ENCODE results near the gene ABCA7. TPM values are rescaled to one million over a fixed set of nuclear protein-coding genes. Genes with fewer than 3 reads are reported as not detected.

The ABCA7 gene
- total and polyA plus RNA-seq, 2 of the 13 experiments (the other 11 are each of a cell fraction or from before 2014, with no cell fraction given) = 4.4 to 32.4 TPM

DNA sequence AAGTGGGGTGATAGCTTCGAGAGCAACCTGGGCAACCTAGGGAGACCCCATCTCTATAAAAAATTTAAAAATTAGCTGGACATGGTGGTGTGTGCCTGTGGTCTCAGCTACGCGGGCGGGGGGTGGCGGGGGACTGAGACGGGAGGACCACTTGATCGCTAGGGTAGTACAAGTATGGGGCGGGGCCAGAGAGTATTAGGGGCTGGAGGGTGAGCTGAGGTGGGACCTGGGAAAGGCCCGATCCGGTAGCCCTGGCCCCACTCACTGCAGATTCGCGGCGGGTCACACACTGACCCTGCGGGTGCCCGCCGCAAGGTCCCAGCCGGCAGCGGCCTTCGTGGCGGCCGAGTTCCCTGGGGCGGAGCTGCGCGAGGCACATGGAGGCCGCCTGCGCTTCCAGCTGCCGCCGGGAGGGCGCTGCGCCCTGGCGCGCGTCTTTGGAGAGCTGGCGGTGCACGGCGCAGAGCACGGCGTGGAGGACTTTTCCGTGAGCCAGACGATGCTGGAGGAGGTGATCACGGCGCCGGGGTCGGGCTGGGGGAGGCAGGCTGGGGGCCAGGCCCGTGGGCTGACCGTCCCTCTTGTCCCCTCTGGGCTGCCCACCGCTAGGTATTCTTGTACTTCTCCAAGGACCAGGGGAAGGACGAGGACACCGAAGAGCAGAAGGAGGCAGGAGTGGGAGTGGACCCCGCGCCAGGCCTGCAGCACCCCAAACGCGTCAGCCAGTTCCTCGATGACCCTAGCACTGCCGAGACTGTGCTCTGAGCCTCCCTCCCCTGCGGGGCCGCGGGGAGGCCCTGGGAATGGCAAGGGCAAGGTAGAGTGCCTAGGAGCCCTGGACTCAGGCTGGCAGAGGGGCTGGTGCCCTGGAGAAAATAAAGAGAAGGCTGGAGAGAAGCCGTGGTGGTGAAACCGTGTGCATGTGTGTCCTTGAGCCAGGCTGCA lies 25.0 kb downstream of the ABCA7 start (continued):
- TF ChIP-seq, protein P1, sequence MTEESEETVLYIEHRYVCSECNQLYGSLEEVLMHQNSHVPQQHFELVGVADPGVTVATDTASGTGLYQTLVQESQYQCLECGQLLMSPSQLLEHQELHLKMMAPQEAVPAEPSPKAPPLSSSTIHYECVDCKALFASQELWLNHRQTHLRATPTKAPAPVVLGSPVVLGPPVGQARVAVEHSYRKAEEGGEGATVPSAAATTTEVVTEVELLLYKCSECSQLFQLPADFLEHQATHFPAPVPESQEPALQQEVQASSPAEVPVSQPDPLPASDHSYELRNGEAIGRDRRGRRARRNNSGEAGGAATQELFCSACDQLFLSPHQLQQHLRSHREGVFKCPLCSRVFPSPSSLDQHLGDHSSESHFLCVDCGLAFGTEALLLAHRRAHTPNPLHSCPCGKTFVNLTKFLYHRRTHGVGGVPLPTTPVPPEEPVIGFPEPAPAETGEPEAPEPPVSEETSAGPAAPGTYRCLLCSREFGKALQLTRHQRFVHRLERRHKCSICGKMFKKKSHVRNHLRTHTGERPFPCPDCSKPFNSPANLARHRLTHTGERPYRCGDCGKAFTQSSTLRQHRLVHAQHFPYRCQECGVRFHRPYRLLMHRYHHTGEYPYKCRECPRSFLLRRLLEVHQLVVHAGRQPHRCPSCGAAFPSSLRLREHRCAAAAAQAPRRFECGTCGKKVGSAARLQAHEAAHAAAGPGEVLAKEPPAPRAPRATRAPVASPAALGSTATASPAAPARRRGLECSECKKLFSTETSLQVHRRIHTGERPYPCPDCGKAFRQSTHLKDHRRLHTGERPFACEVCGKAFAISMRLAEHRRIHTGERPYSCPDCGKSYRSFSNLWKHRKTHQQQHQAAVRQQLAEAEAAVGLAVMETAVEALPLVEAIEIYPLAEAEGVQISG (CRISPR knock-in tag; IDR thresholded peaks at IDR 0.05) = no peak; the same call in 1 of the 2 replicates
- TF ChIP-seq TRIM24 (CRISPR knock-in tag; IDR thresholded peaks at IDR 0.05) (no peak), CHCHD3 (CRISPR knock-in tag; IDR thresholded peaks at IDR 0.05) (no peak), RFX5 (IDR thresholded peaks at IDR 0.05; ENCODE audit: low read depth, low read length) (no peak), SRY (CRISPR knock-in tag; IDR thresholded peaks at IDR 0.05) (0 out of 2 replicates have a peak, but pooled peaks have one; percentile 46), ARHGAP35 (CRISPR knock-in tag; IDR thresholded peaks at IDR 0.05; ENCODE audit: borderline replicate concordance) (0 out of 2 replicates have a peak, but pooled peaks have one; percentile 66), SMYD3 (CRISPR knock-in tag; IDR thresholded peaks at IDR 0.05) (no peak), ISL2 (CRISPR knock-in tag; IDR thresholded peaks at IDR 0.05) (0 out of 2 replicates have a peak, but pooled peaks have one; percentile 33), ZNF326 (CRISPR knock-in tag; IDR thresholded peaks at IDR 0.05; ENCODE audit: borderline replicate concordance) (no peak), ZNF674 (CRISPR knock-in tag; IDR thresholded peaks at IDR 0.05; ENCODE audit: low read depth) (0 out of 2 replicates have a peak, but pooled peaks have one; percentile 62), ZFP37 (CRISPR knock-in tag; IDR thresholded peaks at IDR 0.05; ENCODE audit: borderline replicate concordance) (peak; percentile 62; the same call in 1 of the 2 replicates), LBX2 (CRISPR knock-in tag; IDR thresholded peaks at IDR 0.05; ENCODE audit: borderline replicate concordance) (peak; percentile 77; the same call in 1 of the 2 replicates), ZNF383 (CRISPR knock-in tag; IDR thresholded peaks at IDR 0.05; ENCODE audit: borderline replicate concordance) (no peak), SP1 (IDR thresholded peaks at IDR 0.05) (no peak), SP1 (CRISPR knock-in tag; IDR thresholded peaks at IDR 0.05) (0 out of 2 replicates have a peak, but pooled peaks have one; percentile 25), ZNF101 (CRISPR knock-in tag; IDR thresholded peaks at IDR 0.05; ENCODE audit: borderline replicate concordance, low read depth) (no peak), ZNF703 (CRISPR knock-in tag; IDR thresholded peaks at IDR 0.05; ENCODE audit: borderline replicate concordance) (no peak), ETV5 (CRISPR knock-in tag; IDR thresholded peaks at IDR 0.05; ENCODE audit: borderline replicate concordance) (peak; percentile 25; the same call in 1 of the 2 replicates), KLF6 (CRISPR knock-in tag; IDR thresholded peaks at IDR 0.05) (0 out of 2 replicates have a peak, but pooled peaks have one; percentile 38), ZNF329 (CRISPR knock-in tag; IDR thresholded peaks at IDR 0.05; ENCODE audit: low read depth) (peak; percentile 71; the same call in 1 of the 2 replicates), SP4 (CRISPR knock-in tag; IDR thresholded peaks at IDR 0.05) (peak; percentile 37; the same call in 1 of the 2 replicates)
- TF ChIP-seq, protein P2, sequence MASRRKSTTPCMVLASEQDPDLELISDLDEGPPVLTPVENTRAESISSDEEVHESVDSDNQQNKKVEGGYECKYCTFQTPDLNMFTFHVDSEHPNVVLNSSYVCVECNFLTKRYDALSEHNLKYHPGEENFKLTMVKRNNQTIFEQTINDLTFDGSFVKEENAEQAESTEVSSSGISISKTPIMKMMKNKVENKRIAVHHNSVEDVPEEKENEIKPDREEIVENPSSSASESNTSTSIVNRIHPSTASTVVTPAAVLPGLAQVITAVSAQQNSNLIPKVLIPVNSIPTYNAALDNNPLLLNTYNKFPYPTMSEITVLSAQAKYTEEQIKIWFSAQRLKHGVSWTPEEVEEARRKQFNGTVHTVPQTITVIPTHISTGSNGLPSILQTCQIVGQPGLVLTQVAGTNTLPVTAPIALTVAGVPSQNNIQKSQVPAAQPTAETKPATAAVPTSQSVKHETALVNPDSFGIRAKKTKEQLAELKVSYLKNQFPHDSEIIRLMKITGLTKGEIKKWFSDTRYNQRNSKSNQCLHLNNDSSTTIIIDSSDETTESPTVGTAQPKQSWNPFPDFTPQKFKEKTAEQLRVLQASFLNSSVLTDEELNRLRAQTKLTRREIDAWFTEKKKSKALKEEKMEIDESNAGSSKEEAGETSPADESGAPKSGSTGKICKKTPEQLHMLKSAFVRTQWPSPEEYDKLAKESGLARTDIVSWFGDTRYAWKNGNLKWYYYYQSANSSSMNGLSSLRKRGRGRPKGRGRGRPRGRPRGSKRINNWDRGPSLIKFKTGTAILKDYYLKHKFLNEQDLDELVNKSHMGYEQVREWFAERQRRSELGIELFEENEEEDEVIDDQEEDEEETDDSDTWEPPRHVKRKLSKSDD (CRISPR knock-in tag; IDR thresholded peaks at IDR 0.05; ENCODE audit: low read depth) = peak; percentile 59; the same call in 1 of the 2 replicates

All from HepG2 (cell line).